ENCODE data around the gene BCL2L13. TPM values are rescaled to one million over a fixed set of nuclear protein-coding genes. Genes with fewer than 3 reads are reported as not detected.

Gene BCL2L13
- total RNA-seq, 1 donor from 2014 or later: 48.4 TPM

- TF ChIP-seq CTCF (IDR thresholded peaks at IDR 0.05; ENCODE audit: insufficient read depth, low read length, severe bottlenecking): no peak
- H3K36me3 ChIP-seq (ENCODE audit: control insufficient read depth, insufficient read depth, low read length): peaks cover 10% of the 10 kb centered on the region
- DNase-seq (ENCODE audit: low read depth) (no peak), FAIRE-seq (no peak)
- H3K27me3 ChIP-seq (ENCODE audit: control insufficient read depth, insufficient read depth, low read length): no peaks in the 10 kb centered on the region
- no peak overlapping the region for H3K4me3 ChIP-seq (ENCODE audit: low read depth, low read length)
These were observed 26.5 kb upstream of the BCL2L13 start for GRCh38 chr22:17612057-17612456.

- Histone ChIP-seq H3K4me3 (ENCODE audit: low read depth, low read length) (no peak overlapping the region), H3K27me3 (ENCODE audit: control insufficient read depth, insufficient read depth, low read length) (no peaks in the 10 kb centered on the region), H3K36me3 (ENCODE audit: control insufficient read depth, insufficient read depth, low read length) (peaks cover 7% of the 10 kb centered on the region)
- TF ChIP-seq CTCF (IDR thresholded peaks at IDR 0.05; ENCODE audit: insufficient read depth, low read length, severe bottlenecking): no peak
- FAIRE-seq (no peak), DNase-seq (ENCODE audit: low read depth) (no peak)
These were observed 25.3 kb upstream of the BCL2L13 start for GRCh38 chr22:17613280-17613679.

GRCh38 chr22:17627961-17628405, 10.6 kb upstream of the BCL2L13 start:
- no peak for FAIRE-seq
- peaks cover 2% of the 10 kb centered on the region for H3K36me3 ChIP-seq (ENCODE audit: control insufficient read depth, insufficient read depth, low read length)
- H3K4me3 ChIP-seq (ENCODE audit: low read depth, low read length): peak overlapping the region; percentile 89
- H3K27me3 ChIP-seq (ENCODE audit: control insufficient read depth, insufficient read depth, low read length): no peaks in the 10 kb centered on the region
- DNase-seq (ENCODE audit: low read depth): no peak
- TF ChIP-seq CTCF (IDR thresholded peaks at IDR 0.05; ENCODE audit: insufficient read depth, low read length, severe bottlenecking): no peak

- Histone ChIP-seq H3K27me3 (ENCODE audit: control insufficient read depth, insufficient read depth, low read length) (no peaks in the 10 kb centered on the region), H3K4me3 (ENCODE audit: low read depth, low read length) (peak within 1 kb of the TSS; percentile 89), H3K36me3 (ENCODE audit: control insufficient read depth, insufficient read depth, low read length) (peaks cover 2% of the 10 kb centered on the region)
- DNase-seq (ENCODE audit: low read depth) (peak; percentile 95), FAIRE-seq (peak; percentile 7)
- no peak for TF ChIP-seq CTCF (IDR thresholded peaks at IDR 0.05; ENCODE audit: insufficient read depth, low read length, severe bottlenecking)
These were observed 10.0 kb upstream of the BCL2L13 start, which contains the start of gene ATP6V1E1 for GRCh38 chr22:17628406-17629172. TSS of gene ATP6V1E1 (minus strand) at chr22:17628749. CDS start at chr22:17628635, 114 bp downstream.

- no peak for TF ChIP-seq CTCF (IDR thresholded peaks at IDR 0.05; ENCODE audit: insufficient read depth, low read length, severe bottlenecking)
- Histone ChIP-seq H3K4me3 (ENCODE audit: low read depth, low read length) (peak overlapping the region; percentile 89), H3K27me3 (ENCODE audit: control insufficient read depth, insufficient read depth, low read length) (no peaks in the 10 kb centered on the region), H3K36me3 (ENCODE audit: control insufficient read depth, insufficient read depth, low read length) (peaks cover 2% of the 10 kb centered on the region)
- DNase-seq (ENCODE audit: low read depth) (peak; percentile 12), FAIRE-seq (no peak)
These were observed 9.4 kb upstream of the BCL2L13 start for GRCh38 chr22:17629173-17629489.

- TF ChIP-seq CTCF (IDR thresholded peaks at IDR 0.05; ENCODE audit: insufficient read depth, low read length, severe bottlenecking): no peak
- Histone ChIP-seq H3K27me3 (ENCODE audit: control insufficient read depth, insufficient read depth, low read length) (no peaks in the 10 kb centered on the region), H3K36me3 (ENCODE audit: control insufficient read depth, insufficient read depth, low read length) (peaks cover 2% of the 10 kb centered on the region), H3K4me3 (ENCODE audit: low read depth, low read length) (no peak overlapping the region)
- FAIRE-seq (no peak), DNase-seq (ENCODE audit: low read depth) (no peak)
These were observed 8.9 kb upstream of the BCL2L13 start for GRCh38 chr22:17629641-17630040.
